HepG2 (cell line): ENCODE results near the gene PAFAH1B2. TPM values are rescaled to one million over a fixed set of nuclear protein-coding genes. Genes with fewer than 3 reads are reported as not detected.
A peak's percentile ranks its signal among the peaks of the same experiment; 100 is the strongest.

ENCODE experiments used
- EP300 ChIP-seq, 3 experiments: sonication (generic) in 1 of 3; formaldehyde crosslinking in 1 of 3; IDR thresholded peaks; 2 replicates each; pipeline versions ENCODE4 v1.5.1 to v1.6.1; 2011 to 2020; ENCODE audit warnings: low read depth in 2 of 3, low read length in 2 of 3, borderline replicate concordance in 1 of 3, improper control_type of control experiment in 1 of 3, mild to moderate bottlenecking in 1 of 3, missing genetic modification reagents in 1 of 3, moderate library complexity in 1 of 3
- HDAC1 ChIP-seq: sonication (generic); formaldehyde crosslinking; IDR thresholded peaks from 2 replicates; pipeline ENCODE4 v1.5.1; 2020; ENCODE audit warnings: mild to moderate bottlenecking, missing genetic modification reagents
- ISL2 ChIP-seq: sonication (generic); formaldehyde crosslinking; IDR thresholded peaks from 2 replicates; pipeline ENCODE4 v1.5.0; 2020; ENCODE audit warnings: missing genetic modification reagents
- KLF11 ChIP-seq: IDR thresholded peaks from 2 replicates; pipeline ENCODE4 v1.6.1; 2016; ENCODE audit warnings: missing compliant biosample characterization
- MATR3 ChIP-seq: sonication (generic); formaldehyde crosslinking; IDR thresholded peaks from 2 replicates; pipeline ENCODE4 v1.4.0; 2020; ENCODE audit warnings: missing genetic modification reagents
- MED13 ChIP-seq: sonication (generic); formaldehyde crosslinking; IDR thresholded peaks from 2 replicates; pipeline ENCODE4 v1.5.0; 2020; ENCODE audit warnings: missing genetic modification reagents
- PHB2 ChIP-seq: fragments of 450-650 bp; IDR thresholded peaks from 2 replicates; pipeline ENCODE4 v1.6.1; 2018; ENCODE audit not compliant: partially characterized antibody
- ZFP36 ChIP-seq: fragments of 150-350 bp; IDR thresholded peaks from 2 replicates; pipeline ENCODE4 v1.6.1; 2018; ENCODE audit warnings: borderline replicate concordance, low read length, low read depth; ENCODE audit not compliant: partially characterized antibody
- ZKSCAN1 ChIP-seq: fragments of 150-350 bp; IDR thresholded peaks from 2 replicates; pipeline ENCODE4 v1.6.1; 2014; ENCODE audit warnings: low read length
- ZNF124 ChIP-seq: sonication (generic); formaldehyde crosslinking; IDR thresholded peaks from 2 replicates; pipeline ENCODE4 v1.4.0; 2020; ENCODE audit warnings: missing genetic modification reagents
- ZNF30 ChIP-seq: sonication (generic); formaldehyde crosslinking; IDR thresholded peaks from 2 replicates; pipeline ENCODE4 v1.5.0; 2020; ENCODE audit warnings: mild to moderate bottlenecking, missing genetic modification reagents
- ZNF337 ChIP-seq: sonication (generic); formaldehyde crosslinking; IDR thresholded peaks from 2 replicates; pipeline ENCODE4 v1.5.1; 2020; ENCODE audit warnings: missing genetic modification reagents, low read depth, mild to moderate bottlenecking, borderline replicate concordance
- ZNF558 ChIP-seq: sonication (generic); formaldehyde crosslinking; IDR thresholded peaks from 2 replicates; pipeline ENCODE4 v1.9.0; 2022; ENCODE audit warnings: mild to moderate bottlenecking, missing genetic modification reagents, borderline replicate concordance
- ZNF777 ChIP-seq: sonication (generic); formaldehyde crosslinking; IDR thresholded peaks from 2 replicates; pipeline ENCODE4 v1.4.0; 2020; ENCODE audit warnings: missing genetic modification reagents
- polyA plus RNA-seq, 8 experiments: library from polyadenylated mRNA; depleted of rRNA in 3 of 8; stranded (reverse) in 7 of 8; unstranded in 1 of 8; fragments of >200 nt; fragmentation: Illumina TruSeq in 4 of 8; extraction: Trizol in 4 of 8; gene quantifications; 2 replicates each; pipeline versions ENCODE4 v1.2.1 to v1.2.3, GENCODE V29; 2011 to 2016; ENCODE audit warnings: low read depth in 4 of 8, missing spikeins in 1 of 8, mixed read lengths in 1 of 8; ENCODE audit not compliant: insufficient read depth in 1 of 8
- total RNA-seq, 5 experiments: library from RNA; depleted of rRNA; stranded (reverse); fragments of >200 nt; fragmentation: Illumina TruSeq; extraction: Trizol; gene quantifications; 2 replicates each; pipeline ENCODE4 v1.2.3, GENCODE V29; 2016; ENCODE audit warnings: low read depth in 1 of 5
- TF ChIP-seq, protein P1 (sequence below): sonication (generic); formaldehyde crosslinking; IDR thresholded peaks from 2 replicates; pipeline ENCODE4 v1.4.0; 2020; ENCODE audit warnings: mild to moderate bottlenecking, missing genetic modification reagents
- TF ChIP-seq, protein P2 (sequence below): sonication (generic); formaldehyde crosslinking; IDR thresholded peaks from 2 replicates; pipeline ENCODE4 v1.4.0; 2020; ENCODE audit warnings: missing genetic modification reagents
- TF ChIP-seq, protein P3 (sequence below): sonication (generic); formaldehyde crosslinking; IDR thresholded peaks from 2 replicates; pipeline ENCODE4 v1.4.0; 2020; ENCODE audit warnings: mild to moderate bottlenecking, low read depth, missing genetic modification reagents
- TF ChIP-seq, protein P4 (sequence below): IDR thresholded peaks from 2 replicates; pipeline ENCODE4 v1.6.1; 2016
- TF ChIP-seq, protein P5 (sequence below): IDR thresholded peaks from 2 replicates; pipeline ENCODE4 v1.6.1; 2018; ENCODE audit warnings: missing genetic modification reagents

Gene PAFAH1B2
- total and polyA plus RNA-seq, 2 of the 13 experiments (the other 11 are each of a cell fraction or from before 2014, with no cell fraction given) = 28.8 to 104 TPM

DNA sequence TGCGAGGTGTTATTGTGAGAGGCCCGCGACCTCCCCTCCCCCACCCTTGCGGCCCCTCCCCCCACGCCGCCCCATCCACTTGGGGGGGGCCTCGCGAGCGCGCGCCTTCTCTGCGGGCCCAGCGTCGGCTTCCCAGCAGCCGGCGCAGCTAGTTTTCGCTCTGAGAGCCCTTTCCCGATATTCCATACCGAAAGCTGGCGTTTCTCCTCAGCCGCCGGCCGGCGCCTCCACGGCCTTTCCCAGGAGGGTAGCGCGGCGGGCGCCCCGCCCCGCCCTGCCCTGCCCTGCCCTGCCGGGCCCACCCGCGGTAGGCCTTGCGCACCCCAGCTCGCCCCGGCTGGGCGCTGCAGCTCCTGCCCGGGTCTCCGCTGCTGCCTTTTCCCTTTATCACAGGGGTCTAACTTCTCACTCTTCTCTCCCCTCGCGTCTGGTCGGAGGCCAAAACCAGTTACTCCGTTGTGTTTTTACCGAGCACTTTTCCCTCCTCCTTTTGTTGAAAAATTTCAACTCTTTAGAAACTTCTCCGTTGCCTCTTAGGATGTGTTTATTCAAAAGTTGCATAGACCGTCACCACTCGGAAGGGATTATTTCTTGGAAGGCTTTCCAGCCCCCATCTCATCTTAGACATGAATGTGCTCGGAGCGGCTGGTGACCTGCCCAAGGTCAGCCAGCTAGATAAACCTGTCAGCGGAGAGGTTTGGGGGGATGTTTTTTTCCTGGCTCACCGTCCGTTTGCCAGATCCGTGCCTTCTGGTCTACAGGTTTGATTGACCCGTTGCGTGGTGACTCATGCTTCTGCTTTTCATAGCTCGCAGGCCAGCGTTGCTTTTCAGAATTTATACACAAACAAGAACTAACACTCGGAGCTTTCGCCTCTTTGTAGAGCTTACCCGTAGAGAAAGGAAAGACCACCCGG lies 648 bp downstream of the PAFAH1B2 start (continued):
- TF ChIP-seq ZNF558 = no peak; the same call in 1 of the 2 replicates
- TF ChIP-seq, protein P1, sequence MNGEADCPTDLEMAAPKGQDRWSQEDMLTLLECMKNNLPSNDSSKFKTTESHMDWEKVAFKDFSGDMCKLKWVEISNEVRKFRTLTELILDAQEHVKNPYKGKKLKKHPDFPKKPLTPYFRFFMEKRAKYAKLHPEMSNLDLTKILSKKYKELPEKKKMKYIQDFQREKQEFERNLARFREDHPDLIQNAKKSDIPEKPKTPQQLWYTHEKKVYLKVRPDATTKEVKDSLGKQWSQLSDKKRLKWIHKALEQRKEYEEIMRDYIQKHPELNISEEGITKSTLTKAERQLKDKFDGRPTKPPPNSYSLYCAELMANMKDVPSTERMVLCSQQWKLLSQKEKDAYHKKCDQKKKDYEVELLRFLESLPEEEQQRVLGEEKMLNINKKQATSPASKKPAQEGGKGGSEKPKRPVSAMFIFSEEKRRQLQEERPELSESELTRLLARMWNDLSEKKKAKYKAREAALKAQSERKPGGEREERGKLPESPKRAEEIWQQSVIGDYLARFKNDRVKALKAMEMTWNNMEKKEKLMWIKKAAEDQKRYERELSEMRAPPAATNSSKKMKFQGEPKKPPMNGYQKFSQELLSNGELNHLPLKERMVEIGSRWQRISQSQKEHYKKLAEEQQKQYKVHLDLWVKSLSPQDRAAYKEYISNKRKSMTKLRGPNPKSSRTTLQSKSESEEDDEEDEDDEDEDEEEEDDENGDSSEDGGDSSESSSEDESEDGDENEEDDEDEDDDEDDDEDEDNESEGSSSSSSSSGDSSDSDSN (CRISPR knock-in tag) = peak; percentile 28; the same call in 1 of the 2 replicates
- no peak for TF ChIP-seq MED13 (CRISPR knock-in tag)
- TF ChIP-seq ZKSCAN1 = no peak
- TF ChIP-seq, protein P2, sequence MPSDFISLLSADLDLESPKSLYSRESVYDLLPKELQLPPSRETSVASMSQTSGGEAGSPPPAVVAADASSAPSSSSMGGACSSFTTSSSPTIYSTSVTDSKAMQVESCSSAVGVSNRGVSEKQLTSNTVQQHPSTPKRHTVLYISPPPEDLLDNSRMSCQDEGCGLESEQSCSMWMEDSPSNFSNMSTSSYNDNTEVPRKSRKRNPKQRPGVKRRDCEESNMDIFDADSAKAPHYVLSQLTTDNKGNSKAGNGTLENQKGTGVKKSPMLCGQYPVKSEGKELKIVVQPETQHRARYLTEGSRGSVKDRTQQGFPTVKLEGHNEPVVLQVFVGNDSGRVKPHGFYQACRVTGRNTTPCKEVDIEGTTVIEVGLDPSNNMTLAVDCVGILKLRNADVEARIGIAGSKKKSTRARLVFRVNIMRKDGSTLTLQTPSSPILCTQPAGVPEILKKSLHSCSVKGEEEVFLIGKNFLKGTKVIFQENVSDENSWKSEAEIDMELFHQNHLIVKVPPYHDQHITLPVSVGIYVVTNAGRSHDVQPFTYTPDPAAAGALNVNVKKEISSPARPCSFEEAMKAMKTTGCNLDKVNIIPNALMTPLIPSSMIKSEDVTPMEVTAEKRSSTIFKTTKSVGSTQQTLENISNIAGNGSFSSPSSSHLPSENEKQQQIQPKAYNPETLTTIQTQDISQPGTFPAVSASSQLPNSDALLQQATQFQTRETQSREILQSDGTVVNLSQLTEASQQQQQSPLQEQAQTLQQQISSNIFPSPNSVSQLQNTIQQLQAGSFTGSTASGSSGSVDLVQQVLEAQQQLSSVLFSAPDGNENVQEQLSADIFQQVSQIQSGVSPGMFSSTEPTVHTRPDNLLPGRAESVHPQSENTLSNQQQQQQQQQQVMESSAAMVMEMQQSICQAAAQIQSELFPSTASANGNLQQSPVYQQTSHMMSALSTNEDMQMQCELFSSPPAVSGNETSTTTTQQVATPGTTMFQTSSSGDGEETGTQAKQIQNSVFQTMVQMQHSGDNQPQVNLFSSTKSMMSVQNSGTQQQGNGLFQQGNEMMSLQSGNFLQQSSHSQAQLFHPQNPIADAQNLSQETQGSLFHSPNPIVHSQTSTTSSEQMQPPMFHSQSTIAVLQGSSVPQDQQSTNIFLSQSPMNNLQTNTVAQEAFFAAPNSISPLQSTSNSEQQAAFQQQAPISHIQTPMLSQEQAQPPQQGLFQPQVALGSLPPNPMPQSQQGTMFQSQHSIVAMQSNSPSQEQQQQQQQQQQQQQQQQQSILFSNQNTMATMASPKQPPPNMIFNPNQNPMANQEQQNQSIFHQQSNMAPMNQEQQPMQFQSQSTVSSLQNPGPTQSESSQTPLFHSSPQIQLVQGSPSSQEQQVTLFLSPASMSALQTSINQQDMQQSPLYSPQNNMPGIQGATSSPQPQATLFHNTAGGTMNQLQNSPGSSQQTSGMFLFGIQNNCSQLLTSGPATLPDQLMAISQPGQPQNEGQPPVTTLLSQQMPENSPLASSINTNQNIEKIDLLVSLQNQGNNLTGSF (CRISPR knock-in tag) = no peak
- TF ChIP-seq, protein P3, sequence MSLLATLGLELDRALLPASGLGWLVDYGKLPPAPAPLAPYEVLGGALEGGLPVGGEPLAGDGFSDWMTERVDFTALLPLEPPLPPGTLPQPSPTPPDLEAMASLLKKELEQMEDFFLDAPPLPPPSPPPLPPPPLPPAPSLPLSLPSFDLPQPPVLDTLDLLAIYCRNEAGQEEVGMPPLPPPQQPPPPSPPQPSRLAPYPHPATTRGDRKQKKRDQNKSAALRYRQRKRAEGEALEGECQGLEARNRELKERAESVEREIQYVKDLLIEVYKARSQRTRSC (CRISPR knock-in tag) = no peak
- no peak for TF ChIP-seq MATR3
- no peak for TF ChIP-seq KLF11 (CRISPR knock-in tag)
- TF ChIP-seq ZNF124 (CRISPR knock-in tag) = no peak
- TF ChIP-seq ZNF777 (CRISPR knock-in tag) = peak; percentile 28; the same call in 1 of the 2 replicates
- TF ChIP-seq PHB2 = no peak
- no peak for TF ChIP-seq ZFP36
- TF ChIP-seq EP300 (IDR thresholded peaks at IDR 0.05; ENCODE audit: low read depth in 2 of 2, low read length in 2 of 2) = no peak
- TF ChIP-seq EP300 (CRISPR knock-in tag; IDR thresholded peaks at IDR 0.05; ENCODE audit: borderline replicate concordance) = no peak
- TF ChIP-seq ISL2 (CRISPR knock-in tag) = no peak
- TF ChIP-seq ZNF337 (CRISPR knock-in tag) = no peak
- TF ChIP-seq ZNF30 (CRISPR knock-in tag) = no peak
- TF ChIP-seq, protein P4, sequence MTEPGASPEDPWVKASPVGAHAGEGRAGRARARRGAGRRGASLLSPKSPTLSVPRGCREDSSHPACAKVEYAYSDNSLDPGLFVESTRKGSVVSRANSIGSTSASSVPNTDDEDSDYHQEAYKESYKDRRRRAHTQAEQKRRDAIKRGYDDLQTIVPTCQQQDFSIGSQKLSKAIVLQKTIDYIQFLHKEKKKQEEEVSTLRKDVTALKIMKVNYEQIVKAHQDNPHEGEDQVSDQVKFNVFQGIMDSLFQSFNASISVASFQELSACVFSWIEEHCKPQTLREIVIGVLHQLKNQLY = peak; percentile 52; the same call in 1 of the 2 replicates
- TF ChIP-seq, protein P5, sequence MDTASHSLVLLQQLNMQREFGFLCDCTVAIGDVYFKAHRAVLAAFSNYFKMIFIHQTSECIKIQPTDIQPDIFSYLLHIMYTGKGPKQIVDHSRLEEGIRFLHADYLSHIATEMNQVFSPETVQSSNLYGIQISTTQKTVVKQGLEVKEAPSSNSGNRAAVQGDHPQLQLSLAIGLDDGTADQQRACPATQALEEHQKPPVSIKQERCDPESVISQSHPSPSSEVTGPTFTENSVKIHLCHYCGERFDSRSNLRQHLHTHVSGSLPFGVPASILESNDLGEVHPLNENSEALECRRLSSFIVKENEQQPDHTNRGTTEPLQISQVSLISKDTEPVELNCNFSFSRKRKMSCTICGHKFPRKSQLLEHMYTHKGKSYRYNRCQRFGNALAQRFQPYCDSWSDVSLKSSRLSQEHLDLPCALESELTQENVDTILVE = no peak
- no peak; the same call in 1 of the 2 replicates for TF ChIP-seq HDAC1
